ENCODE data around the gene C10orf95. TPM values are rescaled to one million over a fixed set of nuclear protein-coding genes. Genes with fewer than 3 reads are reported as not detected.
"Not testable (repeated sequence)": the region's sequence is repeated elsewhere in the genome, so short reads cannot be mapped to it uniquely, and the experiment has no call there.

Gene C10orf95
- total RNA-seq, 1 donor from 2014 or later, result not detected

- no peaks in the 10 kb centered on the region for H3K36me3 Mint-ChIP-seq
- H3K27ac Mint-ChIP-seq, result peak overlapping the region; percentile 69
- H3K4me1 Mint-ChIP-seq, result peaks cover 32% of the 10 kb centered on the region
- peak overlapping the region; percentile 76 for H3K4me3 Mint-ChIP-seq
- H3K27me3 Mint-ChIP-seq (ENCODE audit: low read depth), result peaks cover 20% of the 10 kb centered on the region
- TF ChIP-seq CTCF (IDR thresholded peaks at IDR 0.05; ENCODE audit: unreplicated experiment), result no peak
- peak; percentile 93 to 96 for DNase-seq (ENCODE audit: low spot score in 2 of 2, unreplicated experiment in 2 of 2)
- H3K9me3 Mint-ChIP-seq, result no peaks in the 10 kb centered on the region
Measured at GRCh38 chr10:102461187-102462054, 10.1 kb upstream of the C10orf95 start.

- Mint-ChIP-seq H3K4me1 (peaks cover 32% of the 10 kb centered on the region), H3K4me3 (peak overlapping the region; percentile 76), H3K36me3 (peaks cover 1% of the 10 kb centered on the region), H3K9me3 (no peaks in the 10 kb centered on the region), H3K27me3 (ENCODE audit: low read depth) (peaks cover 20% of the 10 kb centered on the region), H3K27ac (peak overlapping the region; percentile 68)
- DNase-seq (ENCODE audit: low spot score in 2 of 2, unreplicated experiment in 2 of 2), result no peak
- no peak for TF ChIP-seq CTCF (IDR thresholded peaks at IDR 0.05; ENCODE audit: unreplicated experiment)
Measured at GRCh38 chr10:102460836-102461186, 9.5 kb upstream of the C10orf95 start.

GRCh38 chr10:102458656-102459055 lies 7.3 kb upstream of the C10orf95 start:
- Mint-ChIP-seq H3K4me3 (no peak overlapping the region), H3K9me3 (no peaks in the 10 kb centered on the region), H3K27me3 (ENCODE audit: low read depth) (peaks cover 20% of the 10 kb centered on the region), H3K36me3 (peaks cover 2% of the 10 kb centered on the region), H3K27ac (no peak overlapping the region), H3K4me1 (peaks cover 30% of the 10 kb centered on the region)
- DNase-seq (ENCODE audit: low spot score in 2 of 2, unreplicated experiment in 2 of 2), result no peak
- TF ChIP-seq CTCF (IDR thresholded peaks at IDR 0.05; ENCODE audit: unreplicated experiment), result no peak

- H3K27me3 Mint-ChIP-seq (ENCODE audit: low read depth), result peaks cover 14% of the 10 kb centered on the region
- H3K4me1 Mint-ChIP-seq, result peaks cover 25% of the 10 kb centered on the region
- no peak for DNase-seq (ENCODE audit: low spot score in 2 of 2, unreplicated experiment in 2 of 2)
- H3K36me3 Mint-ChIP-seq, result peaks cover 7% of the 10 kb centered on the region
- no peak for TF ChIP-seq CTCF (IDR thresholded peaks at IDR 0.05; ENCODE audit: unreplicated experiment)
- no peak overlapping the region for H3K4me3 Mint-ChIP-seq
- H3K9me3 Mint-ChIP-seq, result no peaks in the 10 kb centered on the region
- H3K27ac Mint-ChIP-seq, result no peak overlapping the region
Measured at GRCh38 chr10:102457591-102458150, 6.3 kb upstream of the C10orf95 start.

GRCh38 chr10:102455893-102456471 lies 4.6 kb upstream of the C10orf95 start:
- H3K9me3 Mint-ChIP-seq, result no peaks in the 10 kb centered on the region
- peaks cover 7% of the 10 kb centered on the region for H3K36me3 Mint-ChIP-seq
- TF ChIP-seq CTCF (IDR thresholded peaks at IDR 0.05; ENCODE audit: unreplicated experiment), result no peak
- H3K4me1 Mint-ChIP-seq, result peaks cover 15% of the 10 kb centered on the region
- DNase-seq (ENCODE audit: low spot score in 2 of 2, unreplicated experiment in 2 of 2), result no peak
- H3K27ac Mint-ChIP-seq, result no peak overlapping the region
- H3K4me3 Mint-ChIP-seq, result no peak overlapping the region
- H3K27me3 Mint-ChIP-seq (ENCODE audit: low read depth), result no peaks in the 10 kb centered on the region

GRCh38 chr10:102454662-102455487 lies 3.5 kb upstream of the C10orf95 start:
- H3K27me3 Mint-ChIP-seq (ENCODE audit: low read depth); H3K9me3 Mint-ChIP-seq; H3K27ac Mint-ChIP-seq; H3K36me3 Mint-ChIP-seq; H3K4me3 Mint-ChIP-seq; DNase-seq (ENCODE audit: low spot score in 2 of 2, unreplicated experiment in 2 of 2): not testable (repeated sequence)
- H3K4me1 Mint-ChIP-seq, result peaks cover 11% of the 10 kb centered on the region

Data from mesothelial cell of epicardium (in vitro differentiated cells).